HepG2 (cell line): ENCODE results near the gene KMT5C. TPM values are rescaled to one million over a fixed set of nuclear protein-coding genes. Genes with fewer than 3 reads are reported as not detected.
A peak's percentile ranks its signal among the peaks of the same experiment; 100 is the strongest.

Source experiments
- ADNP ChIP-seq: sonication (generic); formaldehyde crosslinking; IDR thresholded peaks from 2 replicates; pipeline ENCODE4 v1.4.0; 2020; ENCODE audit warnings: missing genetic modification reagents
- AKAP8 ChIP-seq: sonication (generic); formaldehyde crosslinking; IDR thresholded peaks from 2 replicates; pipeline ENCODE4 v1.5.1; 2020; ENCODE audit warnings: mild to moderate bottlenecking, missing genetic modification reagents
- BORCS8-MEF2B ChIP-seq: sonication (generic); formaldehyde crosslinking; IDR thresholded peaks from 2 replicates; pipeline ENCODE4 v1.8.0; 2022; ENCODE audit warnings: mild to moderate bottlenecking, missing genetic modification reagents
- IKZF1 ChIP-seq: fragments of 450-650 bp; IDR thresholded peaks from 2 replicates; pipeline ENCODE4 v1.7.1; 2016
- PITX1 ChIP-seq: sonication (generic); formaldehyde crosslinking; IDR thresholded peaks from 2 replicates; pipeline ENCODE4 v1.5.1; 2020; ENCODE audit warnings: mild to moderate bottlenecking, missing genetic modification reagents
- ZNF263 ChIP-seq: sonication (generic); formaldehyde crosslinking; IDR thresholded peaks from 2 replicates; pipeline ENCODE4 v1.4.0; 2020; ENCODE audit warnings: missing genetic modification reagents
- ZNF616 ChIP-seq: sonication (generic); formaldehyde crosslinking; IDR thresholded peaks from 2 replicates; pipeline ENCODE4 v1.5.0; 2020; ENCODE audit warnings: low read depth, mild to moderate bottlenecking, missing genetic modification reagents
- ZNF709 ChIP-seq: sonication (generic); formaldehyde crosslinking; IDR thresholded peaks from 2 replicates; pipeline ENCODE4 v1.5.0; 2020; ENCODE audit warnings: mild to moderate bottlenecking, missing genetic modification reagents
- ZSCAN20 ChIP-seq: sonication (generic); formaldehyde crosslinking; IDR thresholded peaks from 2 replicates; pipeline ENCODE4 v1.4.0; 2020; ENCODE audit warnings: missing genetic modification reagents, mild to moderate bottlenecking, borderline replicate concordance
- polyA plus RNA-seq, 8 experiments: library from polyadenylated mRNA; depleted of rRNA in 3 of 8; stranded (reverse) in 7 of 8; unstranded in 1 of 8; fragments of >200 nt; fragmentation: Illumina TruSeq in 4 of 8; extraction: Trizol in 4 of 8; gene quantifications; 2 replicates each; pipeline versions ENCODE4 v1.2.1 to v1.2.3, GENCODE V29; 2011 to 2016; ENCODE audit warnings: low read depth in 4 of 8, missing spikeins in 1 of 8, mixed read lengths in 1 of 8; ENCODE audit not compliant: insufficient read depth in 1 of 8
- total RNA-seq, 5 experiments: library from RNA; depleted of rRNA; stranded (reverse); fragments of >200 nt; fragmentation: Illumina TruSeq; extraction: Trizol; gene quantifications; 2 replicates each; pipeline ENCODE4 v1.2.3, GENCODE V29; 2016; ENCODE audit warnings: low read depth in 1 of 5
- TF ChIP-seq, protein P1 (sequence below): sonication (generic); formaldehyde crosslinking; IDR thresholded peaks from 2 replicates; pipeline ENCODE4 v1.5.0; 2020; ENCODE audit warnings: mild to moderate bottlenecking, missing genetic modification reagents, borderline replicate concordance
- TF ChIP-seq, protein P2 (sequence below): sonication (generic); formaldehyde crosslinking; IDR thresholded peaks from 2 replicates; pipeline ENCODE4 v1.9.0; 2021; ENCODE audit warnings: missing genetic modification reagents, borderline replicate concordance
- TF ChIP-seq, protein P3 (sequence below), 2 experiments: fragments of 450-650 bp in 1 of 2; sonication (generic) in 1 of 2; formaldehyde crosslinking; IDR thresholded peaks; 2 replicates each; pipeline versions ENCODE4 v1.5.0 to v1.8.0; 2020 to 2022; ENCODE audit warnings: mild to moderate bottlenecking in 1 of 2, missing genetic modification reagents in 1 of 2
- TF ChIP-seq, protein P4 (sequence below): sonication (generic); formaldehyde crosslinking; IDR thresholded peaks from 2 replicates; pipeline ENCODE4 v1.5.1; 2020; ENCODE audit warnings: mild to moderate bottlenecking, missing genetic modification reagents, borderline replicate concordance

Gene KMT5C
- total and polyA plus RNA-seq, 2 of the 13 experiments (the other 11 are each of a cell fraction or from before 2014, with no cell fraction given), result 5.5 to 9.0 TPM

DNA sequence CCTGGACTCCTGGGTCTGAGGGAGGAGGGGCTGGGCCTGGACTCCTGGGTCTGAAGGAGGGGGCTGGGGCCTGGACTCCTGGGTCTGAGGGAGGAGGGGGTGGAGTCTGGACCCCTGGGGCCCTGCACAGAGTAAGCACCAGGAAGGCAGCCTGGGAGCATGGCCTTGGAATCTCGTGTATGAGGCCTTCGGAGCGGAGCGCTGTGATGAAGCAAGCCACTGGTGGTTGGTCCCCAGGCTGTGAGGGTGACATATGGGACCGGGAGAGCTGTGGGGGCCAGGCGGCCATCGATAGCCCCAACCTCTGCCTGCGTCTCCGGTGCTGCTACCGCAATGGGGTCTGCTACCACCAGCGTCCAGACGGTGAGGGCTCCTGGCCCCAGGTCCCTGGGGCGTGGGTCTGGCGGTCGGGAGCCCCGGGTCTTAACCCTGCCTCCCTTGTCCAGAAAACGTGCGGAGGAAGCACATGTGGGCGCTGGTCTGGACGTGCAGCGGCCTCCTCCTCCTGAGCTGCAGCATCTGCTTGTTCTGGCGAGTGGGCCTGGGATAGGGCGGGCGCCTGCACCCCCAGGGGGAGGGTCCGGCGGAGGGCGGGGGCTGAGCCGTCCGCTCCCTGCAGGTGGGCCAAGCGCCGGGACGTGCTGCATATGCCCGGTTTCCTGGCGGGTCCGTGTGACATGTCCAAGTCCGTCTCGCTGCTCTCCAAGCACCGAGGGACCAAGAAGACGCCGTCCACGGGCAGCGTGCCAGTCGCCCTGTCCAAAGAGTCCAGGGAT is 37.9 kb downstream of the KMT5C start (continued):
- TF ChIP-seq, protein P1, sequence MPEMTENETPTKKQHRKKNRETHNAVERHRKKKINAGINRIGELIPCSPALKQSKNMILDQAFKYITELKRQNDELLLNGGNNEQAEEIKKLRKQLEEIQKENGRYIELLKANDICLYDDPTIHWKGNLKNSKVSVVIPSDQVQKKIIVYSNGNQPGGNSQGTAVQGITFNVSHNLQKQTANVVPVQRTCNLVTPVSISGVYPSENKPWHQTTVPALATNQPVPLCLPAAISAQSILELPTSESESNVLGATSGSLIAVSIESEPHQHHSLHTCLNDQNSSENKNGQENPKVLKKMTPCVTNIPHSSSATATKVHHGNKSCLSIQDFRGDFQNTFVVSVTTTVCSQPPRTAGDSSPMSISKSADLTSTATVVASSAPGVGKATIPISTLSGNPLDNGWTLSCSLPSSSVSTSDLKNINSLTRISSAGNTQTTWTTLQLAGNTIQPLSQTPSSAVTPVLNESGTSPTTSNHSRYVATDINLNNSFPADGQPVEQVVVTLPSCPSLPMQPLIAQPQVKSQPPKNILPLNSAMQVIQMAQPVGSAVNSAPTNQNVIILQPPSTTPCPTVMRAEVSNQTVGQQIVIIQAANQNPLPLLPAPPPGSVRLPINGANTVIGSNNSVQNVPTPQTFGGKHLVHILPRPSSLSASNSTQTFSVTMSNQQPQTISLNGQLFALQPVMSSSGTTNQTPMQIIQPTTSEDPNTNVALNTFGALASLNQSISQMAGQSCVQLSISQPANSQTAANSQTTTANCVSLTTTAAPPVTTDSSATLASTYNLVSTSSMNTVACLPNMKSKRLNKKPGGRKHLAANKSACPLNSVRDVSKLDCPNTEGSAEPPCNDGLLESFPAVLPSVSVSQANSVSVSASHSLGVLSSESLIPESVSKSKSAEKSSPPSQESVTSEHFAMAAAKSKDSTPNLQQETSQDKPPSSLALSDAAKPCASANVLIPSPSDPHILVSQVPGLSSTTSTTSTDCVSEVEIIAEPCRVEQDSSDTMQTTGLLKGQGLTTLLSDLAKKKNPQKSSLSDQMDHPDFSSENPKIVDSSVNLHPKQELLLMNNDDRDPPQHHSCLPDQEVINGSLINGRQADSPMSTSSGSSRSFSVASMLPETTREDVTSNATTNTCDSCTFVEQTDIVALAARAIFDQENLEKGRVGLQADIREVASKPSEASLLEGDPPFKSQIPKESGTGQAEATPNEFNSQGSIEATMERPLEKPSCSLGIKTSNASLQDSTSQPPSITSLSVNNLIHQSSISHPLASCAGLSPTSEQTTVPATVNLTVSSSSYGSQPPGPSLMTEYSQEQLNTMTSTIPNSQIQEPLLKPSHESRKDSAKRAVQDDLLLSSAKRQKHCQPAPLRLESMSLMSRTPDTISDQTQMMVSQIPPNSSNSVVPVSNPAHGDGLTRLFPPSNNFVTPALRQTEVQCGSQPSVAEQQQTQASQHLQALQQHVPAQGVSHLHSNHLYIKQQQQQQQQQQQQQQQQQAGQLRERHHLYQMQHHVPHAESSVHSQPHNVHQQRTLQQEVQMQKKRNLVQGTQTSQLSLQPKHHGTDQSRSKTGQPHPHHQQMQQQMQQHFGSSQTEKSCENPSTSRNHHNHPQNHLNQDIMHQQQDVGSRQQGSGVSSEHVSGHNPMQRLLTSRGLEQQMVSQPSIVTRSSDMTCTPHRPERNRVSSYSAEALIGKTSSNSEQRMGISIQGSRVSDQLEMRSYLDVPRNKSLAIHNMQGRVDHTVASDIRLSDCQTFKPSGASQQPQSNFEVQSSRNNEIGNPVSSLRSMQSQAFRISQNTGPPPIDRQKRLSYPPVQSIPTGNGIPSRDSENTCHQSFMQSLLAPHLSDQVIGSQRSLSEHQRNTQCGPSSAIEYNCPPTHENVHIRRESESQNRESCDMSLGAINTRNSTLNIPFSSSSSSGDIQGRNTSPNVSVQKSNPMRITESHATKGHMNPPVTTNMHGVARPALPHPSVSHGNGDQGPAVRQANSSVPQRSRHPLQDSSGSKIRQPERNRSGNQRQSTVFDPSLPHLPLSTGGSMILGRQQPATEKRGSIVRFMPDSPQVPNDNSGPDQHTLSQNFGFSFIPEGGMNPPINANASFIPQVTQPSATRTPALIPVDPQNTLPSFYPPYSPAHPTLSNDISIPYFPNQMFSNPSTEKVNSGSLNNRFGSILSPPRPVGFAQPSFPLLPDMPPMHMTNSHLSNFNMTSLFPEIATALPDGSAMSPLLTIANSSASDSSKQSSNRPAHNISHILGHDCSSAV (CRISPR knock-in tag), result no peak
- TF ChIP-seq AKAP8 (no peak; the same call in 1 of the 2 replicates), ADNP (CRISPR knock-in tag) (0 out of 2 replicates have a peak, but pooled peaks have one; percentile 13), ZNF616 (CRISPR knock-in tag) (no peak), ZNF709 (CRISPR knock-in tag) (no peak), ZSCAN20 (no peak), IKZF1 (no peak), ZNF263 (CRISPR knock-in tag) (peak; percentile 83), BORCS8-MEF2B (CRISPR knock-in tag) (peak; percentile 20; the same call in 1 of the 2 replicates), PITX1 (CRISPR knock-in tag) (0 out of 2 replicates have a peak, but pooled peaks have one; percentile 10)
- TF ChIP-seq, protein P2, sequence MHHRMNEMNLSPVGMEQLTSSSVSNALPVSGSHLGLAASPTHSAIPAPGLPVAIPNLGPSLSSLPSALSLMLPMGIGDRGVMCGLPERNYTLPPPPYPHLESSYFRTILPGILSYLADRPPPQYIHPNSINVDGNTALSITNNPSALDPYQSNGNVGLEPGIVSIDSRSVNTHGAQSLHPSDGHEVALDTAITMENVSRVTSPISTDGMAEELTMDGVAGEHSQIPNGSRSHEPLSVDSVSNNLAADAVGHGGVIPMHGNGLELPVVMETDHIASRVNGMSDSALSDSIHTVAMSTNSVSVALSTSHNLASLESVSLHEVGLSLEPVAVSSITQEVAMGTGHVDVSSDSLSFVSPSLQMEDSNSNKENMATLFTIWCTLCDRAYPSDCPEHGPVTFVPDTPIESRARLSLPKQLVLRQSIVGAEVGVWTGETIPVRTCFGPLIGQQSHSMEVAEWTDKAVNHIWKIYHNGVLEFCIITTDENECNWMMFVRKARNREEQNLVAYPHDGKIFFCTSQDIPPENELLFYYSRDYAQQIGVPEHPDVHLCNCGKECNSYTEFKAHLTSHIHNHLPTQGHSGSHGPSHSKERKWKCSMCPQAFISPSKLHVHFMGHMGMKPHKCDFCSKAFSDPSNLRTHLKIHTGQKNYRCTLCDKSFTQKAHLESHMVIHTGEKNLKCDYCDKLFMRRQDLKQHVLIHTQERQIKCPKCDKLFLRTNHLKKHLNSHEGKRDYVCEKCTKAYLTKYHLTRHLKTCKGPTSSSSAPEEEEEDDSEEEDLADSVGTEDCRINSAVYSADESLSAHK, result no peak
- TF ChIP-seq, protein P3, sequence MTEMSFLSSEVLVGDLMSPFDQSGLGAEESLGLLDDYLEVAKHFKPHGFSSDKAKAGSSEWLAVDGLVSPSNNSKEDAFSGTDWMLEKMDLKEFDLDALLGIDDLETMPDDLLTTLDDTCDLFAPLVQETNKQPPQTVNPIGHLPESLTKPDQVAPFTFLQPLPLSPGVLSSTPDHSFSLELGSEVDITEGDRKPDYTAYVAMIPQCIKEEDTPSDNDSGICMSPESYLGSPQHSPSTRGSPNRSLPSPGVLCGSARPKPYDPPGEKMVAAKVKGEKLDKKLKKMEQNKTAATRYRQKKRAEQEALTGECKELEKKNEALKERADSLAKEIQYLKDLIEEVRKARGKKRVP (CRISPR knock-in tag; IDR thresholded peaks at IDR 0.05), result no peak
- TF ChIP-seq, protein P4, sequence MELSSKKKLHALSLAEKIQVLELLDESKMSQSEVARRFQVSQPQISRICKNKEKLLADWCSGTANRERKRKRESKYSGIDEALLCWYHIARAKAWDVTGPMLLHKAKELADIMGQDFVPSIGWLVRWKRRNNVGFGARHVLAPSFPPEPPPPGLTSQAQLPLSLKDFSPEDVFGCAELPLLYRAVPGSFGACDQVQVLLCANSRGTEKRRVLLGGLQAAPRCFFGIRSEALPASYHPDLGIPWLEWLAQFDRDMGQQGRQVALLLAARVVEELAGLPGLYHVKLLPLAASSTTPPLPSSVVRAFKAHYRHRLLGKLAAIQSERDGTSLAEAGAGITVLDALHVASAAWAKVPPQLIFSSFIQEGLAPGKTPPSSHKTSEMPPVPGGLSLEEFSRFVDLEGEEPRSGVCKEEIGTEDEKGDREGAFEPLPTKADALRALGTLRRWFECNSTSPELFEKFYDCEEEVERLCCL (CRISPR knock-in tag), result no peak
